HG03571 (cell line): Measurements from ENCODE around the gene LPAR3.
"Not testable (repeated sequence)": the region's sequence is repeated elsewhere in the genome, so short reads cannot be mapped to it uniquely, and the experiment has no call there.

Experiments
- ATAC-seq: cut with Tn5 transposase; IDR thresholded peaks from one replicate; pipeline ENCODE4 v1.9.1; 2021; ENCODE audit not compliant: unreplicated experiment

Gene LPAR3, protein sequence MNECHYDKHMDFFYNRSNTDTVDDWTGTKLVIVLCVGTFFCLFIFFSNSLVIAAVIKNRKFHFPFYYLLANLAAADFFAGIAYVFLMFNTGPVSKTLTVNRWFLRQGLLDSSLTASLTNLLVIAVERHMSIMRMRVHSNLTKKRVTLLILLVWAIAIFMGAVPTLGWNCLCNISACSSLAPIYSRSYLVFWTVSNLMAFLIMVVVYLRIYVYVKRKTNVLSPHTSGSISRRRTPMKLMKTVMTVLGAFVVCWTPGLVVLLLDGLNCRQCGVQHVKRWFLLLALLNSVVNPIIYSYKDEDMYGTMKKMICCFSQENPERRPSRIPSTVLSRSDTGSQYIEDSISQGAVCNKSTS

DNA sequence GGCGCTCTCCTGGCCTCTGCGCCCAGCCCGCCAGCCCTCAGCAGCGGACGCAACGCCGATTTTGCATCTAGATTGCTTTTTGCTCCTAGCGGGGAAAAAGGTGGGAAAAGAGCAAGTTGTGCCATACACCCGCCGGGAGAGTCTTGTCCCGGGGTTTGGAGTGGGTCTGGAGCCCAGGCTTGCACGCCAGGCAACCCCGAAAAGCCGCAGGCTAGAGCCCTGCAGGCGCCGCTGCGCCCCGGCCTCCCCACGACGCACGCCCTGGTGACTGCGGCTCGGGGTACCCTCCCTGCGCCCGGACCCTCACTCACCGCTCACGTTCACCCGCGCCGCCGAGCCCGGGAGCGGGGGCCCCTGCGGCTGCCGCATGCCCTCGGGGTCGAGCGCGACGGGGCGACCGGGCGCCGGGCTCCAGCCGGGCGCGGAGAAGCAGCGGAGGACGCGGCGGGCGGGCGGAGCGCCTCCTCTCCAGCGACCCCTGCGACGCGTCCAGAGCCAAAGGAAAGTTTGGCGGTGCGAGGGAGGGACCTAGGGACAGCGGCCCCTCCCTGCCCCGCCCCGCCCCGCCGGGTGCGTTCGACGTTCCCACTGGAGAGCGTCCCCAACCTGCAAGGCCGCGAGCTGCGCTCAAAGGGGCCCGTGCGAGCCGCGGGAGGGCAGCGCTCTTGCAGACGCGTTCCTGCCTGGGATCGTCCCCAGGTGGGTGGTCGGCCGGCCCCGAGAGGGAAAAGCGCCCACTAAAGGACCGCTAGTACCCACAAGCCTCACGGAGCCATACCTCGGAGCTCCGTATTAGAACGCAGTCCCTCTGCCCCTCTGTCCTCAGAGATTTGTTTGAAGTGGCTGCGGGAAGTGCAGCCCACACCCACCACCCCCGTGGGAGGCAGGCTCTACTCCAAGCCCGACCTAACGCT, at the start of gene LPAR3:
TSS of gene LPAR3 (minus strand) at position 502 of the 914 bp plus-strand sequence. CDS start 27,086 bp downstream, outside the sequence.
- ATAC-seq: no peak

DNA sequence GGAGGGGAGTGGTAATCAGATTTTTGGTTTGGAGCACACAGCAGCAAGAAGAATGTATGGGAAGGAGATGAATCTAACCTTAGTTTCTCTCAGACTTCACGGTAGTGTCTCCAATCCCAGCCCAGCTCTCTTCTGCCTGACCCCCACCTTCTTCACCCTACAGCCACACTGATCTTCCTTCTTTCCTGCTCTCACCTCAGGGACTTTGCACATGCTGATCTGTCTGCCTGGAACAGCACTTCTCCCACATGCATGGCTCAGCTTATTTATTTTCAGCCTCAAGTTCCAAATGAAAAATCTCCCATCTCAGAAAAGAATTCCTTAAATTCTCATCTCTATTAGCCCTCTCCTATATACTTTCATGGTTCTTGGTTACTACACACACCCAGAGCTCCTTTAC, 48.8 kb upstream of the LPAR3 start:
- no peak for ATAC-seq

DNA sequence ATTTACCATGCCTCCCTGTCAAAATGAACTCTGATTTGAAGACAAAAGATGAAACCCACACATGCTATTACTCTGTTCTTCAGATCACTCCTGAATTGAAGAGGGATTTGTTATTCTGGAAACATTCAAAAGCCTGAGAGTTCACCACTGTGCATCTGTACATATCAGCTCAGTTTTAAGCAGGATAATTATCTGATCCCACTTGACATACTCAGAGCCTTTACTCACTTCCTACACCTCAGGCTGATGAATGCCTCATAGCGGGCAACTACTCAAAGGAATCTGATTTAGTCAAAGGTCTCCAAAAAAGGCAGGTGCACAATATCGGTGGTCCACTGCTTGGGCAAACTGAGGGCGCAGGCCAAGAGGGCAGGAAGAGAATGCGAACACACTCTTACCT, 47.5 kb upstream of the LPAR3 start:
- no peak for ATAC-seq

DNA sequence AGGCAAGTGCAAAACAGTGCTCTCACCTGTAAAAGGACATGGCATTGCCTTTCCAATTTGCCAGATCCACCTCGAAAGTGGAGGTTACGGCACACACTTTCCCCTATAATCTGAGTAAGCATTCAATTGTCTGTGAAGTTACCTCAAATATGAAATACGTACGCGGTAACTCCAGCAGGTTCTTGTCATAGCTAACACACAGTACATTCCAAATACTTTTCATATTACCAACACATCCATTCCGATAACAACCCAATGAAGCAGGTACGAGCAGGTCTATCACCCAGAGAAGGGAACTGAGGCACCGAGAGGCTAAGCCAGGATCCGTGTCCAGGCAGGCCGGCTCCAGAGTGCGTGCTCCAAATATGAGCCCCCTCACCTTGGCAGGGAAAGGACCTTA, 46.8 kb upstream of the LPAR3 start:
- ATAC-seq: no peak

DNA sequence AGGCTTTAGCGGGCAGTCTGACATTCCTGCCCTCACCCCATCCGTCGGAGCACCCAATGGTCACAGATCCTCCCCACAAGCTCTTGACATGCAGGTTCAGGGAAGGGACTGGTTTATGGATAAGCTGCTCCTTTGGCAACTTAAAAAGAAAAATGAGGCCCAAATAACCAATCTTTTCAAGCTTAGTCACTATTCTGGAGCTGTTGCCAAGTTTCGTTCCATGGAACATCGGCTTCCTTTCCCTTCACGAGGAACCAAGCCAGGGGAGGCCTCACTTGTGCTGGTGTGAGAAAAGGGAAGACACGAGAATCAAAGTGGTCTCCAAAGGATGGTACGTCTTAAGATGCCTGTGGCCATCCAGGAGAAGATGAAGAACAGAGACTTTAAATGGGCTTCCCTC, 46.1 kb upstream of the LPAR3 start:
- no peak for ATAC-seq

DNA sequence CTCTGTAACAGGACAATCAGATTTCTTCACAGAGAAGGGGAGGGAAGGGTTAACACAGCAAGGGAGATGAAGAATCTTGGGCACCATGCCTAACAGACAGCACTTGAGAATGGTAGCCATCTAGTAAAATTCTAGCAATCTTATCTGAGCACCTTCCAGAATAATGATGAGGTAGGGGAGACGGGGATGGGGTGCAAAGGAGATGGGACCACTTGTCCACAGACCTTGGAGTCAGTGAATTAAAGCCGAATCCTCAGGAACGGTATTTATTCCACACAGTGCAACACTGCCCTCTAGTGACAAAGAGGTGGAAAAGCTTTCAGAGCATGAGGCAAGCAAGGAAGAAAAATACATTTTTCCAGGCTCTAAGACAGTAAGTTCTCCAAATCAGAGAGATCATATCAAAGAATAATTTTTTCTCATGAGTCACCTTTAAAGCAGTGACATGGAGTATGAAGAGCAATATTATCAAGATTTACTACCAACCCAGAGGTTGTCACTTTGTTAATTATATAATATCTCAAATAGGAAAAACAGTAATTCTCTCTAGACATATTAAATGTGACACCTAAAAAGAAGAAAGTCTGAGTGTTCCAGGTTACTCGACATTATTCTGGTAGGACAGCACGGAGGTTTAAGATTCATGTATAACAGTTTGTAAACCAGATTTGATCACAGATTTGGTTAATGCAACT, 43.3 kb upstream of the LPAR3 start:
- no peak for ATAC-seq

DNA sequence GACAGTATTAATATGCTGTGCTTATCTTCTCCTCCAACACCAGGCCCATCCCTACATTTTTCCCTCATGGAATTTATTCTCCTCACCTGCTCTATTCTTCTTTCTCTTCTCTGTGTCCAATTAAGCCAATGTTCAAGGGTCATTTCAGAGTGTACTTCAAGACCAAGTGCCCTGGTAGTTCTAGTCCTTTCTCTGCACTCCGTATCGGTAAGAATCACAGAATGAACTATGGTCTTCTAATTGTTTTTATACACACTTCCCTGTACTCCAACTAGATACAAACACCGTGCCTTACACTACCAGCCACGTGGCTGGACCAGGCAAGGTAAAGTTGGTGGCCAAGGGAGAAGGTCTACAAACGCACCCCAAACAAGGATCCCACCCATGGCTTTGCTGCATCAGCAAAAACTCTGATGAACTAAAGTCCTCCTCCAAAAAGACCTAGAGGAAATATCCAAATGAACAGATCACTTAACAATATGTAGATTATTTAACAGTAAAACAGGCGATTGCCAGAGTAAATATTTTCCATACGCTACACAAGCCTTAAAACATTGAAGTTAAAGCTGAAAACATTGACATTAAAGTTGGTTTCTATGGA, 40.1 kb upstream of the LPAR3 start:
- ATAC-seq: no peak

DNA sequence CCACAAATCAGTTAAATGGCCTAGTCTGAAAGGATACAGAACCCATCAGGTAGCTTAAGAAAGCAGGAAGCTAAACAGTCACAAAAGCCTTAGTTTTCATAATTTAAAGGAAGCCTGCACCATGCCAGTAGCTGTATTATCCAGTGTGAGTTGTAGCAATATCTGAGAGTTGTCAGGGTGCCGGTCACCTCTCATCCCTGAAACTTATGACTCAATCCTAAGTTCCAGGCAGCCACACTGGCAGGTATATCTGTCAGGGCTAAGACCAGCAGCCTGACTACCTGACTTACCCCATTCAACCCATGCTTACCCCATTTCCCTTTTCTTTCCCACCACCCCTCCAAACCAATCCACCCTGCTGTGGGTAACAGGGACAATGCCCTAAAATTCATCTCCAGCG, 37.8 kb upstream of the LPAR3 start:
- ATAC-seq: no peak

DNA sequence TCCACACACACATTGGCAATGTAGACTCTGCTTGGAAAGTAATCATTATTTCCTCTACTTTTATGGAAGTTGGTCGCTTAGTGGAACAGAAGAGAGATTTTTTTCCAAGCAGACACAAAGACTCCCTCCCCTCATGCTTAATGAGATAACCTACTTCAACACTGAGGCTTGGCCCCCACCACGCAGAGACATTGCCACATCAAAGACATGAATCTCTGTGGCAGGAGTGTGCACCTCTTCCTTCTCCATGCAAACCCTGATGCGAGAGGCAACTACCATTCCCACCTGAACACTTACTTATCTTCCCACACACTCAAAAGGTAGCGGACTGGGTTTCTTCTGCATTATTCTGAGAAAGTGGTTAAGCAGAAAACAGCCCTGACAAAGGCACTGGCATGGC, 37.3 kb upstream of the LPAR3 start:
- no peak for ATAC-seq

DNA sequence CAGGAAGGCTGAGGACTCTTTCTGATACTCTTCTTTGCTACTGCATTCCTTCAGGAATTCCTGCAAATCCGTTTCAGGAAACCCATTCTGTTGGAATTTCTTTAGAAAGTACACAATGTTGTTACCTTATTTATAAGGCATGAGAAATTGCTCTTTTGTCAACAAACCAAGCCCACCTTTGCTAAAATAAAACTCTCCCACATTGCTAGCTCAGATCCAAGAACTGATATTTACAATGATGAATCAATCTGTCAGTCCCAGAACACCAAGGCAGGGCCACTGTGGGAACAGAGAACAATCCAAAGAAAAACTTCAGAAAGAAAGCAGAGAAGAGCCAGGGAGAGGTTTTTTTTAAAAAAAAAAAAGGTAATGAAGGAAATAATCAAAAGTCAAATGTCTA, 36.6 kb upstream of the LPAR3 start:
- ATAC-seq: no peak

DNA sequence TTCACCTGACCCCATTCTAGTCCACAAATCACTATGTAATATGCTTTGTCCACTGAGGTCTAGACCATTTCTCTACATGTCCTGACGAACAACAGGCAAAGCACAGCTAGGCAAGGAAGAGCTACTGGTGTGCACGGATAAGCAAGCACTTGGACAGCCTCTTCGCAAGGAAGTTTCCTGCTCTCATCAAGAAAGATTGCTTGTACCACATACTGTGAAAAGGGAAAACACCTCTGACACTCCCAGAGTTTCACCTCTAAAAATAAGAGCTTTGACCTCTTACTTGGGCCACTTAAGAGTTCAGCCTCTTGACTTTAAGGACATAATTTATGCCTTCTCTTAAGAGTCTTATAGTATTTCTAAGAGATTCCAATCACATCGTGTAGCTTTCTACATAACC, 36.0 kb upstream of the LPAR3 start:
- no peak for ATAC-seq

DNA sequence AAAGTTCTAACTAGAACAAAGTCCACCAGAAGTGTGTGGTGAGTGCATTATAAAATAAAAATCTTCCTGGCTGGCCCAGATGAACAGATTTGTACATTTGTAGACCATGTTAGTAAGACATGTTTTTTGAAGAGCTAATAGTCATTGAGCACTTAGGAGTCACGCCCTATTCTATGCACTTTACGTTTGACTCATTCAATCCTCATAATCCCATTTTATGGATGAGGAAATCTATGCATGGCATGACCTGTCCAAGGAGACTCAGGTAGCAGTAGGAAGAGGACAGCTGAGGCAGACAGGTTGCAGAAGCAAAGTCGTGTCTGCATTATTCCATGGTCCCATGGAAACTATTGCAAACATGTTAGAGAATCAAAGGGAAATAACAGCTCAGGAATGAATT, 30.3 kb upstream of the LPAR3 start:
- ATAC-seq: no peak

DNA sequence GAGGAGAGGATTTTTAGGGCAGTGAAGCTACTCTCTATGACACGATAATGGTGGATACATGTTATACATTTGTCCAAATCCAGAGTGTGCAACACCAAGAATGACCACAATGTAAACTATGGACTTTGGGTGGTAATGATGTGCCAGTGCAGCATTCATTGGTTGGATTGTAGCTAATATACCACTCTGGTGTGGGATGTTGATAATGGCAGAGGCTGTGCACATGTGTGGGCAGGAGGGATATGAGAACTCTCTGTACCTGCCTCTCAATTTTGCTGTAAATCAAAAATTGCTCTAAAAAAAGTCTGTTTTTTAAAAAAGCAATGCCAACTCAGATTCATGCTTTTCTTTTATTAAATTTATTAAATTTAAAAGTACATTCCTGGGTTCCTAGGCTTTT, 27.2 kb upstream of the LPAR3 start:
- no peak for ATAC-seq

DNA sequence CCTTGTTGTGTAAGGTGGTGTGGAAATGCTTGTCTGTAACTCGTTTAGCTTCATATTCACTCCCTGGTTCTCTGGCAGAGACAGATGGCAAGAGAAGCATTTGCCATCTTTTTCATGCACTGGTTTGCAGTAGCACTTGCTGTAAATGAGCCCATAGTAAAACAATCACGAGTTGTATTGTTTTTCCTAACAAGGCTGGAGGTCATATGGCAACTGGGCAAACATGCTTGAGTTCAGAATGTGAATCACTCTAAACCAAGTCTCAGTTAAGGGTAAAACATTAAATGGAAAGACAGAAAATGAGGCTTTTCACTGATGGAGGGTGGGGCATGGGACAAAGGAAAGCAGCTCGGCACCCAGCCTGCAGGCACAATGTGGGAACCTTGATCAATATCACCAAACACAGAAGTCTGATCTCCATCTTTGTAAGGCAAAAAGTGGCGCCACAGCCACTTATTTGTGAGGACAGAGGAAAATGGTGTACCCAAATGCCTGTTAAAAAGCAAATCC, 26.5 kb upstream of the LPAR3 start:
- no peak for ATAC-seq

DNA sequence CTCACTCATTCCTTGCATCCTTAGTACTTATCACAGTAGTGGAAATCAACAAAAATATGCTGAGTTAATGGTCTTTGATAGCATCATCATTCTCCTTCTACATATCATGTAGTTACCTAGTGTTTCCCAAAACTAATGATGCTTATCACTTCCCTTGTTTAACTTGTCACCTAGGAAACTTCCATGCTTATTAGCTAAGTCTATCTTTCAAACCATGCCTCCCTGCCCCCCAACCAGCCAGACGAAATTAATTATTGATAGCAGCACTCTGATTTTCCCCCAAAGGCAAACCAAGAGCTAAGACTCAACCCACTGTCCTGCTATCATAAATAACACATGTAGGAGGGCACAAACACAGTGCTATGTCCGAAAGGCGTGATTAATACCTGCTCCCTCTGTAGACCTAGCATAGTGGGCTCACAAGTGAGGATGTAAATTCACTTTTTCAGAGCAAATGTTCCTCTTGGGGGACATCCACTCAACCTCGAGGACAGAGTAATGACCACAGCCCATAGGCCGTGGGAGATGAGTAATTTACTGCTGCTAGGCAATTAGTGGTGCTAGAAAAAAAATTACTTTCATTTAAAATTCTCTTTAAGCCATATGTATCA, 25.8 kb upstream of the LPAR3 start:
- ATAC-seq: no peak

DNA sequence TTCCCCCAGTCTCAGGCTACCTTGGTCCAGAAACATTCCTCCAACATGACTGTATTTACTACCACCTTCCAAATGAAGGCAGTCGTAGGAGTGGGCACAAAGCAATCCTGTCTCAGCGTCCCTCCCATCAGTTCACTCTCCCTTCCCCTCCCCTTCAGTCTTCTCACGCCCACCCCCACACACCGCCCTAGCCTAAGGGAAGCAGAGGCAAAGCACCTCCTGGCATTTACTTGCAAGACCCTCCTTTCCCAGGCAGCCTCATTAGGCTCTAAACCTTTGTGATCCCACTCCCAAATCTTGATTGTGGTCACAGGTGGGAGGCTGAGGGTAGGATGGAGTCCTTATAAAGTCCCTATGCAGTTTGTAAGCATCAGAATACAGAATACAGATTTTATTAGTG, 23.9 kb upstream of the LPAR3 start:
- no peak for ATAC-seq

DNA sequence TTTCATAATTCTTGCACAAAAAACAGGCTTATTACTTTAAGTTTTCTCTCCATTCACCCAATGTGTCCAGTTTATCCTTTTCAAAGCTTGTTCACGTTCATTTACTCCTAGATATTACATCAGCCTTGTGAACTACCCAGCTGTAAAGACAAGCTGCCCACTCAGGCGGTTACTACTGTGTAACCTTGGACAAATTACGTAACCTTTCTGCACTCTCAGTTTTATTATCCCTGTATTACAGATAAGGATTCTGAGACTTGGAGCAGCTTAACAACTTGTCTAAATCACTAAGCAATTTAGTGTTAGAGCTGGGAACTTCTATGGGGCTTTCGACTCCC, 20.5 kb upstream of the LPAR3 start:
- ATAC-seq: no peak

DNA sequence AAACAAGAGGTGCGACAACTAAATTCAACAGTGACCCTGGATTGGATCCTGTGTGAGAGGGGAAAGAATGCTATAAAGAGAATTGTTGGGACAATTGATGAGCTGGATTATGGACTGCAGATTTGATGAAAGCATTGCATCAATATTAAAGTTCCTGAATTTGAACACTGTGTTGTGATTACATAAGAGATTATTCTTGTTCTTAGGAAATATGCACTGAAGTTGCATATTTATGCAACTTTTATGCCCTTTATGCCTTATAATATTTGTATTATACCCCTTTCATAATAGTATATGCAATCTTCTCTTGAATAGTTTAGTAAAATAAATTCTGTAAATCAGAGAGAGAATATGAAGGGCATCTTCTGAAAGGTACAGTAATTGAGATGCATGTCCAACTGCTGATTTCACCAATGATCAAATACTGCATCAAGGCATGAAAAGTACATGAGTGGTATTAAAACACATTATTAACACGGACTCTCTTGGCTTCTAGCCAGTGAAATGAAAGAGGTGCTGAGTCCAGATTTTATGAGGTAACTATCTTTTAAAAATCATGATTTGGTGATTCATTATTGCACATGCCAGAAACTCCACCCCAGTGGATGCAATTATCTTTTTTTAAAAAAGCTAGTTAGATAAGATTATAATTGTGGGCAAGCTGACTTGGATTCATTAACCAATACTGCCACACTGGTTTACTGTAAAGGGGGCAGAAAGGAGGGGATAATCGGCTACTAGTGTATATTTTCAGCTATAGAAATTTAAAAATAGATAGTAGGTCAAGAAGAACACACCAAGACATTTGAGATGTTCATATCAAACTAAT, 19.9 kb upstream of the LPAR3 start:
- ATAC-seq: no peak

DNA sequence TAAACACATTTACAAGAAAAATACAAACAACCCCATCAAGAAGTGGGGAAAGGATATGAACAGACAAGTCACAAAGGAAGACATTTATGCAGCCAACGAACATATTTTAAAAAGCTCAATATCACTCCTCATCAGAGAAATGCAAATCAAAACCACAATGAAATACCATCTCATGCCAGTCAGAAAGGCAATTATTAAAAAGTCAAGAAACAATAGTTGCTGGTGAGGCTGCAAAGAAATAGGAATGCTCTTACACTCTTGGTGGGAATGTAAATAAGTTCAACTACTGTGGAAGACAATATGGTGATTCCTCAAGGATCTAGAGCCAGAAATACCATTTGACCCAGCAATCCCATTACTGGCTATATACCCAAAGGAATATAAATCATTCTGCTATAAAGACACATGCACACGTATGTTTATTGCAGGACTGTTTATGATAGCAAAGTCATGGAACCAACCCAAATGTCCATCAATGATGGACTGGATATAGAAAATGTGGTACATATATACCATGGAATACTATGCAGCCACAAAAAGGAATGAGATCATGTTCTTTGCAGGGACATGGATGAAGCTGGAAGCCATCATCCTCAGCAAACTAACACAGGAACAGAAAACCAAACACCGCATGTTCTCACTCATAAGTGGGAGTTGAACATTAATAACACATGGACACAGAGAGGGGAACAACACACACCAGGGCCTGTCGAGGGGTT, 15.9 kb upstream of the LPAR3 start:
- not testable (repeated sequence) for ATAC-seq
